ENCODE results near the gene RASGEF1B. TPM values are rescaled to one million over a fixed set of nuclear protein-coding genes. Genes with fewer than 3 reads are reported as not detected.

The RASGEF1B gene
- total RNA-seq, 4 donors from 2014 or later, result 15.4 to 45.4 (median 28.0) TPM

DNA sequence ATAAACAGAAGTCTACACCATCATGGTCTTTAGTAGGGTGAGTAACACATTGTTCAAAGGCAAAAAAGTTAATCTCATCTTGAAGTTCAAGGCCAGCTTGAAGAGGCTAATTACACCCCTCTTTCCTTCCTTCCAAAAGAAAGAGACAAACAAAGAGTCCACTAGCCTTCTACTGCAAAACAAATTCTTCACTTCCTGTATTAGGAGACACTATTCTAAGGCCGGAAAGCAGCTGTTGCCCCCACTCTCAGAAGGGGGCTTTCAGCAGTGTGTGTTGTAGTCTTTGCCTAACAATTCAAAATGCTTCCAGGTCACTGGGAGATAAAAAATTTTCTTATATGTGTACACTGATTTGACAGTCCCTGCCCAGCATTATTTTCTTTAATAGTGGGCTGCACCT, 25.1 kb downstream of the RASGEF1B start:
- Histone ChIP-seq H3K4me3 (no peak overlapping the region), H3K9me3 (no peaks in the 10 kb centered on the region), H3K27me3 (no peaks in the 10 kb centered on the region), H3K36me3 (peaks cover 0 to 53% (median 0%) of the 10 kb centered on the region in 3 donors), H3K4me1 (peaks cover 0 to 9% (median 0%) of the 10 kb centered on the region in 4 donors), H3K27ac (peak overlapping the region in 2 of 4 donors; percentile 7 to 76)
- DNase-seq, result no peak
- TF ChIP-seq POLR2A (IDR thresholded peaks at IDR 0.05), result no peak
- TF ChIP-seq, protein P1, sequence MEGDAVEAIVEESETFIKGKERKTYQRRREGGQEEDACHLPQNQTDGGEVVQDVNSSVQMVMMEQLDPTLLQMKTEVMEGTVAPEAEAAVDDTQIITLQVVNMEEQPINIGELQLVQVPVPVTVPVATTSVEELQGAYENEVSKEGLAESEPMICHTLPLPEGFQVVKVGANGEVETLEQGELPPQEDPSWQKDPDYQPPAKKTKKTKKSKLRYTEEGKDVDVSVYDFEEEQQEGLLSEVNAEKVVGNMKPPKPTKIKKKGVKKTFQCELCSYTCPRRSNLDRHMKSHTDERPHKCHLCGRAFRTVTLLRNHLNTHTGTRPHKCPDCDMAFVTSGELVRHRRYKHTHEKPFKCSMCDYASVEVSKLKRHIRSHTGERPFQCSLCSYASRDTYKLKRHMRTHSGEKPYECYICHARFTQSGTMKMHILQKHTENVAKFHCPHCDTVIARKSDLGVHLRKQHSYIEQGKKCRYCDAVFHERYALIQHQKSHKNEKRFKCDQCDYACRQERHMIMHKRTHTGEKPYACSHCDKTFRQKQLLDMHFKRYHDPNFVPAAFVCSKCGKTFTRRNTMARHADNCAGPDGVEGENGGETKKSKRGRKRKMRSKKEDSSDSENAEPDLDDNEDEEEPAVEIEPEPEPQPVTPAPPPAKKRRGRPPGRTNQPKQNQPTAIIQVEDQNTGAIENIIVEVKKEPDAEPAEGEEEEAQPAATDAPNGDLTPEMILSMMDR (IDR thresholded peaks at IDR 0.05), result no peak

DNA sequence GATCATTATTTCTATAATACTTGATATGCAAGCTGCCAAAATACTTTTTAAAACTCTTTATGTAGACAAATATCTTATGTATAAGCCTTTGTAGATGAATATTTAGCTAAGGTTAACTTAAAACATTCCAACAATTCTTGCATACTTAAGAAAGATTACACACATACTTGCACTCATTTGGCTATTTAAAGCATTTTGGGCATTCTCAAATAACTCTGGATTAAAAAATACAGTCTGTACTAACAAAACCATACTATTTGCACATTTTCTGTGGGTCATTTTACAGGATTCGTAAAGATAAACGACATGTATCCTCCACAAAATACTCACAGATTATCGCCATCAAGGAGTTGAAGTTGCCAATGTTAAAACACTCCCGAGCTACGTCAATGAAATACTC, 26.5 kb downstream of the RASGEF1B start:
- no peak for TF ChIP-seq POLR2A (IDR thresholded peaks at IDR 0.05)
- TF ChIP-seq, protein P1 (IDR thresholded peaks at IDR 0.05), result no peak
- no peaks in the 10 kb centered on the region for H3K9me3 ChIP-seq
- DNase-seq, result no peak
- H3K36me3 ChIP-seq, result peaks cover 0 to 62% (median 0%) of the 10 kb centered on the region in 3 donors
- peaks cover 0 to 9% (median 0%) of the 10 kb centered on the region in 4 donors for H3K4me1 ChIP-seq
- no peak overlapping the region for H3K27ac ChIP-seq
- no peaks in the 10 kb centered on the region for H3K27me3 ChIP-seq
- no peak overlapping the region for H3K4me3 ChIP-seq

DNA sequence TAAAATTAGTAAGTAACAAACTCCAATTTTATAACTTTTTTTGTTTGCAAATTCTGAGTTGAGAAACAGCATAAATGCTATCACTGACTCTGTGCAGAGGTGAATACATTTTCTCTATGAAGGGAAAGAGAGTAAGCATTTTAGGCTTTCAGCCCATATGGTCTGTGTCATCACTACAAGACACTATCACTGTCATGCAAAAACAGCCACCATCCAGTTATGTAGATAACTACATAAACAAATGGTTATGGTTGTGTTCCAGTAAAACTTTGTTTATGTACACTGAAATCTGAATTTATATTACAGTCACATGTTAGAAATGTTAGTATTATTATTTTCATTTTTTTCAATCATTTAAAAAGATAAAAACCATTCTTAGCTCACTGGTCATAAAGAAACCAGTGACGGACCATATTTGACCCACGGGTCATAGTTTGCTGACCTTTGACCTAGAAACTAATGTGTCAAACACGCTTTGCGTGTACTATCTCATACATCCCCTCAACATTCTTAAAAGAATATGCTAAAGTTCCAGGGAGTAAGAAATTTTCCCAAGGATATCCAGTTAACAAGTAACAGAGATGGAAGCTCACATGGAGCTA, 29.1 kb downstream of the RASGEF1B start:
- H3K4me1 ChIP-seq, result peaks cover 0 to 9% (median 0%) of the 10 kb centered on the region in 4 donors
- H3K27ac ChIP-seq, result no peak overlapping the region
- TF ChIP-seq, protein P1 (IDR thresholded peaks at IDR 0.05), result no peak
- TF ChIP-seq POLR2A (IDR thresholded peaks at IDR 0.05), result no peak
- no peaks in the 10 kb centered on the region for H3K9me3 ChIP-seq
- no peaks in the 10 kb centered on the region for H3K27me3 ChIP-seq
- peaks cover 0 to 88% (median 0%) of the 10 kb centered on the region in 3 donors for H3K36me3 ChIP-seq
- H3K4me3 ChIP-seq, result no peak overlapping the region
- no peak for DNase-seq

DNA sequence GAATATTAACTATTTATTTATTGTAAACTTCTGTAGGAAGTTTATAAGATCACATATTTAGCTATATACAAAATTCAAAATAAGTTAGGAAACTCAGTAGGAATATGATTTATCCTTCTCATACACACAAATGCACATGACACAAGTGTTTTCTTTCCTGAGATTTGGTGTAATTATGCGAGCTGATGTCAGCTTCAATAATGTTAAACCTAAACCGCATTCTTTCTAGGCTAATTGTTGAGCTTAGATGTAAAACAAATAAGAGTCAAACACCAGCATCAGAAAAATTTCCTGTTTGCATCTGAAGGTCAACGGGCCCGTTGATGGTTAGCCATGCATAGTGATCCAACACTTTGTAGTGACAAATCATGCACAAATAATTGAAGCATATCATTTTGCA, 30.8 kb downstream of the RASGEF1B start:
- Histone ChIP-seq H3K36me3 (peaks cover 0 to 76% (median 0%) of the 10 kb centered on the region in 3 donors), H3K4me1 (no peaks in the 10 kb centered on the region), H3K9me3 (no peaks in the 10 kb centered on the region), H3K27ac (no peak overlapping the region), H3K4me3 (no peak overlapping the region), H3K27me3 (no peaks in the 10 kb centered on the region)
- no peak for DNase-seq
- no peak for TF ChIP-seq POLR2A (IDR thresholded peaks at IDR 0.05)
- TF ChIP-seq, protein P1 (IDR thresholded peaks at IDR 0.05), result no peak

DNA sequence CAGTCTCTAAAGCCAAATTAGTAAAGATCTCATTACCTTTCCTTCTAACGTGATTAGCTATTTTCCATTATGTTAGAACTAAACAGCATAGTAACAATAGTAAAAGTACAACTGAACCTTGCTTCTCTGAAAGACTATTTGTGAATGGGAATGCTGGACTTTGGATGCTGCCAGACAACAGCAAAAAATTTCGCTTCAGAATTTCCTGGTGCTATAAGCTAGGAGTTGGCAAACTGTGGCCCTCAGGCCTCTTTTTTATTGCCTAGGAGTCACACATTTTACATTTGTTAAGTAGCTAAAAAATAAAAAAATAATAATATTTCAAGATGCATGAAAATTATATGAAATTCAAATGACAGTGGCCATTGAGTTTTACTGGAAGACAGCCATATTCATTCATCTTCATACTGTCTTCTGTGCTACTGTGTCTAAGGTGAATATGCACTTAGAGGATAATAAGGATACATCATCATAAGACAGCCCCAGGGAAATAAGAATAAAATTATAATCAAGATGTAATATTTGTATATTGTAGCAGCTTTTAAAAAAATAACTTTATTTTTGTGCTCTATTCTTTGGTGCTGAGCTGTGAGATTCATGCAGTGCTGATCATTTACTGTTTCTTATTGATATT, 34.6 kb downstream of the RASGEF1B start:
- Histone ChIP-seq H3K27ac (no peak overlapping the region), H3K36me3 (peaks cover 0 to 74% (median 0%) of the 10 kb centered on the region in 3 donors), H3K9me3 (no peaks in the 10 kb centered on the region)

More for the DNA sequence above, 34.6 kb downstream of the RASGEF1B start:
- TF ChIP-seq POLR2A (IDR thresholded peaks at IDR 0.05), result no peak
- TF ChIP-seq, protein P1 (IDR thresholded peaks at IDR 0.05), result no peak
- no peaks in the 10 kb centered on the region for H3K4me1 ChIP-seq
- H3K4me3 ChIP-seq, result no peak overlapping the region
- H3K27me3 ChIP-seq, result no peaks in the 10 kb centered on the region
- DNase-seq, result no peak
